GM19193 (cell line): ENCODE measurements around the gene CMYA5.

Experiments used
- POLR2A ChIP-seq: IDR thresholded peaks from 4 replicates; pipeline ENCODE4 v1.6.1; 2011; ENCODE audit not compliant: insufficient read depth, insufficient read length; ENCODE audit errors: extremely low read depth

The CMYA5 gene

GRCh38 chr5:79695526-79695925, 5.9 kb downstream of the CMYA5 start:
- TF ChIP-seq POLR2A = no peak

- TF ChIP-seq POLR2A = no peak
These were observed 7.9 kb downstream of the CMYA5 start for GRCh38 chr5:79697222-79698170.

GRCh38 chr5:79699763-79700400, 10.2 kb downstream of the CMYA5 start:
- TF ChIP-seq POLR2A = no peak

- TF ChIP-seq POLR2A = no peak
These were observed 13.2 kb downstream of the CMYA5 start for GRCh38 chr5:79702606-79703380.

GRCh38 chr5:79703381-79703645, 13.7 kb downstream of the CMYA5 start:
- no peak for TF ChIP-seq POLR2A

GRCh38 chr5:79704553-79704952, 14.9 kb downstream of the CMYA5 start:
- no peak for TF ChIP-seq POLR2A

- no peak for TF ChIP-seq POLR2A
These were observed 16.0 kb downstream of the CMYA5 start for GRCh38 chr5:79705632-79706031.

GRCh38 chr5:79707535-79707934, 17.9 kb downstream of the CMYA5 start:
- no peak for TF ChIP-seq POLR2A

- no peak for TF ChIP-seq POLR2A
These were observed 23.1 kb downstream of the CMYA5 start for GRCh38 chr5:79712741-79713140.

- no peak for TF ChIP-seq POLR2A
These were observed 24.1 kb downstream of the CMYA5 start for GRCh38 chr5:79713727-79714126.

GRCh38 chr5:79716839-79717238, 27.2 kb downstream of the CMYA5 start:
- TF ChIP-seq POLR2A = no peak

GRCh38 chr5:79720096-79720495, 30.5 kb downstream of the CMYA5 start:
- no peak for TF ChIP-seq POLR2A

- no peak for TF ChIP-seq POLR2A
These were observed 38.1 kb downstream of the CMYA5 start for GRCh38 chr5:79727451-79728355.

GRCh38 chr5:79728396-79728795, 38.8 kb downstream of the CMYA5 start:
- no peak for TF ChIP-seq POLR2A
